C4-2B (cell line): Measurements from ENCODE around the gene KIF20B.

Experiments used
- H3K27ac ChIP-seq: fragments of 450-650 bp; 2 replicates; pipeline ENCODE4 v1.5.1; 2017
- ZFX ChIP-seq: fragments of 450-650 bp; IDR thresholded peaks from 2 replicates; pipeline ENCODE4 v1.6.1; 2017
- TF ChIP-seq, protein P1 (sequence below): fragments of 450-650 bp; conservative IDR thresholded peaks from 2 replicates; pipeline ENCODE4 v1.5.1; 2017; ENCODE audit warnings: mild to moderate bottlenecking

KIF20B gene

GRCh38 chr10:89659143-89660131, 42.0 kb upstream of the KIF20B start:
- no peak for TF ChIP-seq ZFX
- TF ChIP-seq, protein P1, sequence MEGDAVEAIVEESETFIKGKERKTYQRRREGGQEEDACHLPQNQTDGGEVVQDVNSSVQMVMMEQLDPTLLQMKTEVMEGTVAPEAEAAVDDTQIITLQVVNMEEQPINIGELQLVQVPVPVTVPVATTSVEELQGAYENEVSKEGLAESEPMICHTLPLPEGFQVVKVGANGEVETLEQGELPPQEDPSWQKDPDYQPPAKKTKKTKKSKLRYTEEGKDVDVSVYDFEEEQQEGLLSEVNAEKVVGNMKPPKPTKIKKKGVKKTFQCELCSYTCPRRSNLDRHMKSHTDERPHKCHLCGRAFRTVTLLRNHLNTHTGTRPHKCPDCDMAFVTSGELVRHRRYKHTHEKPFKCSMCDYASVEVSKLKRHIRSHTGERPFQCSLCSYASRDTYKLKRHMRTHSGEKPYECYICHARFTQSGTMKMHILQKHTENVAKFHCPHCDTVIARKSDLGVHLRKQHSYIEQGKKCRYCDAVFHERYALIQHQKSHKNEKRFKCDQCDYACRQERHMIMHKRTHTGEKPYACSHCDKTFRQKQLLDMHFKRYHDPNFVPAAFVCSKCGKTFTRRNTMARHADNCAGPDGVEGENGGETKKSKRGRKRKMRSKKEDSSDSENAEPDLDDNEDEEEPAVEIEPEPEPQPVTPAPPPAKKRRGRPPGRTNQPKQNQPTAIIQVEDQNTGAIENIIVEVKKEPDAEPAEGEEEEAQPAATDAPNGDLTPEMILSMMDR = no peak

GRCh38 chr10:89662596-89662995, 38.8 kb upstream of the KIF20B start:
- H3K27ac ChIP-seq = no peak overlapping the region
- TF ChIP-seq, protein P1 = no peak
- no peak for TF ChIP-seq ZFX

More at GRCh38 chr10:89659143-89660131, 42.0 kb upstream of the KIF20B start:
- H3K27ac ChIP-seq = no peak overlapping the region

- TF ChIP-seq ZFX = no peak
- TF ChIP-seq, protein P1 = no peak
- no peak overlapping the region for H3K27ac ChIP-seq
Observed at GRCh38 chr10:89663144-89663543, 38.2 kb upstream of the KIF20B start.

- TF ChIP-seq, protein P1 = no peak
- TF ChIP-seq ZFX = no peak
- H3K27ac ChIP-seq = no peak overlapping the region
Observed at GRCh38 chr10:89664203-89664602, 37.2 kb upstream of the KIF20B start.

GRCh38 chr10:89665302-89665701, 36.1 kb upstream of the KIF20B start:
- no peak for TF ChIP-seq ZFX
- TF ChIP-seq, protein P1 = no peak; the same call in 1 of the 2 replicates
- no peak overlapping the region for H3K27ac ChIP-seq

- no peak overlapping the region for H3K27ac ChIP-seq
- TF ChIP-seq, protein P1 = no peak
- no peak for TF ChIP-seq ZFX
Observed at GRCh38 chr10:89666138-89666537, 35.3 kb upstream of the KIF20B start.

DNA sequence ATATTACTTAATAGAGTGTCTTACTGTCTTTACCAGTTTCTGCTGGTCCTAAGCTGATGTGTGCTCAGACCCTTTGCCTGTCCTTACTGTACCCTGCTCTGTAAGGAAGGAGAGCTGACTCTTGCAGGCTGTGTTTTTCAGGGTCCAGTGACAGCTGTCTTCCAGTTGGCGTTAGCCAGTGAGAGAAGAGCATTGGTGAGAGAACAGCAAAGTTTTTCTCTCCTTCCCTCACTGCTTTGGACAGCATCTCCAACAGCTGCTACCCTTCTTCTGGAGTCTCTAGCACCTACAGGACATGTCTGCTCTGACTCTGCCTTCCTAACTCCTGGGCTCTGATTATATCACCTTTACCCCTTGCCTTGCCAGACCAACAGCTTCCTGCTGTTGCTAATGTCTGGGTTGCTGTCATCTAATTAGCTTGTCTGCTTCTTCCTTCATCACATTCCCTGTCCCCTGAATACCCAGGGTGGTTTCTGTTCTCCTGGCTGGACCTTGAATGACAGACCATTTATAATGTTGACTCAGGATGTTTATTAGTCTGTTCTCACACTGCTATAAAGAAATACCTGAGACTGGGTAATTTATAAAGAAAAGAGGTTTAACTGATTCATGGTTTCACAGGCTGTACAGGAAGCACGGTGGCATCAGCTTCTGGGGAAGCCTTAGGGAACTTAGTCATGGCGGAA, 32.9 kb upstream of the KIF20B start:
- no peak overlapping the region for H3K27ac ChIP-seq
- TF ChIP-seq ZFX = no peak
- TF ChIP-seq, protein P1 = no peak
